ENCODE data around the gene DAO.

DAO gene

GRCh38 chr12:108918206-108918605 lies 38.3 kb downstream of the DAO start:
- no peak for DNase-seq (ENCODE audit: low read depth)
- H3K4me3 ChIP-seq (ENCODE audit: low read length), result no peak overlapping the region
- no peak for TF ChIP-seq CTCF (conservative IDR thresholded peaks at IDR 0.05; ENCODE audit: low read length)

DNA sequence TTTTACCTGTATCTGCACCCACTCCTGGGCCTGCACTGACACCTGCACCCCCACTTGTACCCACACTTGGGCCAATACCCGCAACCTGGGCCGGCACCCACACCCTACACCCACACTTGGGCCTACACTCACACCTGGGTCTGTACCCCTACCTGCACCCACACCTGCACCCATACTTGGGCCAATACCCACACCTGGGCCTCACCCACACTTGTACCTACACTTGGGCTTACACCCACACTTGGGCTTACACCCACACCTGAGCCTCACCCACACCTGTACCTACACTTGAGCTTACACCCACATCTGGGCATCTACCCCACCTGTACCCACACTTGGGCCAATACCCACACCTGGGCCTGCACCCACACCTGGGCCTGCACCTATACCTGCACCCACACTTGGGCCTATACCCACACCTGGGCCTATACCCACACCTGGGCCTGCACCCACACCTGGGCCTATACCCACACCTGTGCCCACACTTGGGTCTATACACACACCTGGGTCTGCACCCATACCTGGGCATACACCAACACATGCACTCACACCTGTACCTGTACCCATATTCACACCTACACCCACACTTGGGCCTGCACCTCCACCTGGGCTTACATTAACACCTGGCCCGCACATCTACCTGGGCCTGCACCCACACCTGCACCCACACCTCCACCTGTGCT lies 39.2 kb downstream of the DAO start:
- no peak for TF ChIP-seq CTCF (conservative IDR thresholded peaks at IDR 0.05; ENCODE audit: low read length)
- no peak overlapping the region for H3K4me3 ChIP-seq (ENCODE audit: low read length)
- DNase-seq (ENCODE audit: low read depth), result no peak

DNA sequence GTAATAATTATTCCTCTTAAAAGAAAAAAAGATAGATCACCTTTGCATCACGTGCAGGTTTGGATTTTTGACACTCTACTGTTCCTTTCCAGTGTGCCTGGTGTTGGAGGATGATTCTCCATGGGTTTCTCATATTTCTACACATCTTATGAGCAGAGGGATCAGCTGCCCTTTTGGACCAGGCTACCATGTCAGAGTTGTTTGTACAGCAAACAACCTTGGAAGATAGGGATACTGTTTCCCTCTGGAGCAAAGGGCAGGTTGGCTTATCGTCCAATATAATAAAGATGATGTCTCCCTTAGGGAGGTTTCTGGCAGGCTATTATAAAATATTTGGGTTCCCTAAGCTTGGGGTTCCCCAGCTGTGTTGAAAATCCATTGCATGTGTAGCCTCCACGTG lies 42.1 kb downstream of the DAO start:
- no peak for DNase-seq (ENCODE audit: low read depth)
- TF ChIP-seq CTCF (conservative IDR thresholded peaks at IDR 0.05; ENCODE audit: low read length), result no peak
- H3K4me3 ChIP-seq (ENCODE audit: low read length), result no peak overlapping the region

GRCh38 chr12:108922918-108923317 lies 43.0 kb downstream of the DAO start:
- DNase-seq (ENCODE audit: low read depth), result no peak
- no peak overlapping the region for H3K4me3 ChIP-seq (ENCODE audit: low read length)
- TF ChIP-seq CTCF (conservative IDR thresholded peaks at IDR 0.05; ENCODE audit: low read length), result no peak

GRCh38 chr12:108928695-108929094 lies 48.8 kb downstream of the DAO start:
- no peak for TF ChIP-seq CTCF (conservative IDR thresholded peaks at IDR 0.05; ENCODE audit: low read length)
- no peak for DNase-seq (ENCODE audit: low read depth)
- H3K4me3 ChIP-seq (ENCODE audit: low read length), result no peak overlapping the region

DNA sequence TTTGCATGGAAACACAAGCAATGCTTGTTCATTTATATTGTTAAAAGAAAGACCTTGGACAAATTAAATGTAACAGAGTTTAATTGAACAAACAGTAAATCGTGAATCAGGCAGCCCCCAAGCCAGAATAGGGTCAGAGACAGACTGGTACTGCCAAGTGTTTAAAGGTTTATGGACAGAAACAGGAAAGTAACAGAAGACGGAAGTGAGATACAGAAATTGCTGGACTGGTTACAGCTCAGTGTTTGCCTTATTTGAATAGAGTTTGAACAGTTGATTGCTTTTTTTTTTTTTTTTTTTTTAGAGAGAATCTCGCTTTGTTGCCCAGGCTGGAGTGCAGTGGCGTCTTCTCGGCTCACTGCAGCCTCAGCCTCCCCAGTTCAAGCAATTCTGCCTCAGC lies 50.3 kb downstream of the DAO start:
- no peak overlapping the region for H3K4me3 ChIP-seq (ENCODE audit: low read length)
- no peak for DNase-seq (ENCODE audit: low read depth)
- no peak for TF ChIP-seq CTCF (conservative IDR thresholded peaks at IDR 0.05; ENCODE audit: low read length)

GRCh38 chr12:108930756-108931155 lies 50.9 kb downstream of the DAO start:
- no peak overlapping the region for H3K4me3 ChIP-seq (ENCODE audit: low read length)
- no peak for DNase-seq (ENCODE audit: low read depth)
- TF ChIP-seq CTCF (conservative IDR thresholded peaks at IDR 0.05; ENCODE audit: low read length), result no peak
